Kidney tubule cell (primary cell): Measurements from ENCODE around the gene SEC14L2.
"Not testable (repeated sequence)": the region's sequence is repeated elsewhere in the genome, so short reads cannot be mapped to it uniquely, and the experiment has no call there.

Source experiments
- DNase-seq: peaks from one replicate; pipeline ENCODE4 v3.0.0-alpha.2; 2018; ENCODE audit warnings: low spot score

Gene SEC14L2

DNA sequence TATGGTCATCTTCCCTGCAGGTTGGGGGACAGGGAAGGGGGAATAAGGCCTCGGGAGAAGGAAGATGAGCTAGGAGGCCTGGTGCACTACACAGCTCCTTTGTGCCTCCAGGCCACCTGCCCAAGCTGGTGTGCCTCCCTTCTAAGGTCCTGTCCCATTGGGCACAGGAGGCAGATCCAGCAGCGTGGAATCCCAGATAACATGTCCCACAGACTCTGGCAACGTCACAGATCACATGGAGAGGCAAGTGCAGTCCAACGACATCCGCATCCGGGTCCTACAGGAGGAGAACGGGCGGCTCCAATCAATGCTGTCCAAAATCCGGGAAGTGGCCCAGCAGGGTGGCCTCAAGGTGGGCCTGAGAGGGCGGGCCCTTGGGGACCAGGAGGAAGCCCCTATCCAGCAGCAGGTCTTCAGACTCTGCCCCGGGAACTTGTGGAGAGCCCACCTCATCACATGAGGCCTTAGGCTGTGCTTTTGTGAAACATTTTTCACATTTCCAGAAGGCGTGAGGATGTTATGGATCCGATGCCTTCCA is 21.4 kb upstream of the SEC14L2 start:
- no peak for DNase-seq

GRCh38 chr22:30380011-30380410 is 16.8 kb upstream of the SEC14L2 start:
- DNase-seq: no peak

DNA sequence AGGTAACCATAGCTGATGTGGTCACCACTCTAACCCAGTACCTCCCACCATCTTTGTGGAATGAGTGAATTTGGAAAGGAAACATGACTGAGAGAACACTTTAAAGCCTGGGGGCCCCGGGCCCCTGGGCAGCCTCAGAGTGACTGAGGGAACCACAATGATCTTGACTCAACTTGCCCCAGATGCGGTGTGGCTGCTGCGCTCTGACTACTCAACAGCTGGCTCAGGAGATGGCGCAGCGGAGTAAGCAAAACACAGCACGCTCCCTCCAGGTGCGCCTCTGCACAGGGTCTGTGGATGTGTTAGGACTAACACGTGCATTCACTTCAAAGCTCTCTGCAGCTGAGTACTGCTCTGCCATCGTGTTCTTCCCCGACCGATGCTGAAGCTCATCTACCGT is 15.6 kb upstream of the SEC14L2 start:
- no peak for DNase-seq

DNA sequence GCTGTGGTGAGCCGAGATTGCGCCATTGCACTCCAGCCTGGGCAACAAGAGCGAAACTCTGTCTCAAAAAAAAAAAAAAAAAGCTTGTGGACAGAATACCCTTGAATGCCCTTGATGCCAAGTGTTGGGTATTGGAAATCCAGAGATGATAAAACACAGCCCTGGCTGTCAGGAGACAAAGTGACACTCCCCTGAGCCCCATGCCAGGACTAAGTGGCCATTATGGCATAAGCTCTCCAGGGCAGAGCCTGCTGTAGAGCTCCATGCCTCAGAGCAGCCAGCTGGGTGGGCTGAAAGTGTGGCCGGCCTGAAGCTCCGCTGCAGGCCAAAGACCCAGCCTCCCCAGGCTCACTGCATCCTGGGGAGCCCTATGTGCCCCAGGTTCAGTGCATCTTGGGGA is 14.5 kb upstream of the SEC14L2 start:
- DNase-seq: no peak

DNA sequence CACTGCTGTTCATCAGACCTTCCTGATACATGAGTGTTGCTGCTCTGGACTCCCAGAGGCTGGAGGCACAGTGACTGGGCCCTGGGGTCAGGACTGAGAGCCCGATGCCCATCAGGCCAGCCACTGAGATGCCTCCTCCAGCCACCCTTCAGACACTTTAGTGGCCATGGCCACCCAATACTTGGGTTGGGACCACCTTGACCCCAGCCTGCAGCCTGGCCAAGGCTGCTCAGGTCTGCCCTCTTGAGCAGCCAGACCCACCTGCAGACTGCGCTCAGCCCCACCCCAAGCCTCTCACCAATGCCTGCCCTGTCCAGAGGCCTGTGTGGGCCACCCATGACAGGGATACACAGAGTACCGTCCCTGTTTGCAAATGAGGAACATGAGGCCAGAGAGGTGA is 13.8 kb upstream of the SEC14L2 start:
- no peak for DNase-seq

GRCh38 chr22:30385942-30386341 is 10.9 kb upstream of the SEC14L2 start:
- DNase-seq: no peak

DNA sequence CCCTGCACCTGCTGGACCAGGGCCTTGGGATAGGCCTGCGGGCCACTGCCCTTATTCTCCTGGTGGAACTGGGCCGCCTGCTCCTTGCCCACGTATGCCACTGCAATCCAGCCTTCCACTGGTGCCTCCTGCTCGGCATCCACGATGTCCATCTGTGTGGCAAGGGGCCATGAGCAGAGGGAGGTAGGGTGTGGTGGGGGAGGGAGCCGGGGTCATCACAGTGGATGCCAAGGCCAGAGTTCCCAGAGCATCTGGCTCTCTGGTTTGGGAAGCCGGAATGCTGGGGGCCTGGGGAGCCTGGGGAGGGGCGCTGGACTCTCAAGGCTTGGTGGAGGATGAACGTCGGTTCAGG is 10.2 kb upstream of the SEC14L2 start:
- DNase-seq: no peak

GRCh38 chr22:30386960-30387827 is 9.6 kb upstream of the SEC14L2 start, which contains the start of gene RNF215:
RNF215 (minus strand) TSS chr22:30387411; CDS start chr22:30387313, 98 bp downstream.
- peak; percentile 85 for DNase-seq

- DNase-seq: peak; percentile 81
These were observed 5.7 kb upstream of the SEC14L2 start for GRCh38 chr22:30390974-30391691.

GRCh38 chr22:30392661-30393321 is 4.0 kb upstream of the SEC14L2 start:
- peak; percentile 39 for DNase-seq

GRCh38 chr22:30393322-30393680 is 3.5 kb upstream of the SEC14L2 start:
- DNase-seq: no peak

DNA sequence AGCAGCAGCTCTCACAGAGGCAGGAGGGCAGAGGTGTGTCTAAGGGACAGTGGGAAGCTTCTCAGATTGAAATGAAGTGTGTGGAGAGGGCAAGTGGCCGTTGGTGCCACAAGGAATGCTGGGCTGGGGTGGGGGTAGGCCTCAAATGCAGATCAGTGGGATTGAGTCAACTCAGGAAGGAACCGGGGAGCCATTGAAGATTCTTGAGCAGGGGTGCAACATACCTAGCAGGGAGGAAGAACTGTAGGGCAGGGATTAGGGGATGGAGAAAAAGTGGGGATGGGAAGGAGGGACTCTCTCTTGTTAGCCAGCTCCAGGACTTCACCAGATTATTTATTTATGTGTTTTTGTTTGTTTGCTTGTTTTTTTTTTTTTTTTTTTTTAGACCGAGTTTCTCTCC is 2.9 kb upstream of the SEC14L2 start:
- DNase-seq: no peak

DNA sequence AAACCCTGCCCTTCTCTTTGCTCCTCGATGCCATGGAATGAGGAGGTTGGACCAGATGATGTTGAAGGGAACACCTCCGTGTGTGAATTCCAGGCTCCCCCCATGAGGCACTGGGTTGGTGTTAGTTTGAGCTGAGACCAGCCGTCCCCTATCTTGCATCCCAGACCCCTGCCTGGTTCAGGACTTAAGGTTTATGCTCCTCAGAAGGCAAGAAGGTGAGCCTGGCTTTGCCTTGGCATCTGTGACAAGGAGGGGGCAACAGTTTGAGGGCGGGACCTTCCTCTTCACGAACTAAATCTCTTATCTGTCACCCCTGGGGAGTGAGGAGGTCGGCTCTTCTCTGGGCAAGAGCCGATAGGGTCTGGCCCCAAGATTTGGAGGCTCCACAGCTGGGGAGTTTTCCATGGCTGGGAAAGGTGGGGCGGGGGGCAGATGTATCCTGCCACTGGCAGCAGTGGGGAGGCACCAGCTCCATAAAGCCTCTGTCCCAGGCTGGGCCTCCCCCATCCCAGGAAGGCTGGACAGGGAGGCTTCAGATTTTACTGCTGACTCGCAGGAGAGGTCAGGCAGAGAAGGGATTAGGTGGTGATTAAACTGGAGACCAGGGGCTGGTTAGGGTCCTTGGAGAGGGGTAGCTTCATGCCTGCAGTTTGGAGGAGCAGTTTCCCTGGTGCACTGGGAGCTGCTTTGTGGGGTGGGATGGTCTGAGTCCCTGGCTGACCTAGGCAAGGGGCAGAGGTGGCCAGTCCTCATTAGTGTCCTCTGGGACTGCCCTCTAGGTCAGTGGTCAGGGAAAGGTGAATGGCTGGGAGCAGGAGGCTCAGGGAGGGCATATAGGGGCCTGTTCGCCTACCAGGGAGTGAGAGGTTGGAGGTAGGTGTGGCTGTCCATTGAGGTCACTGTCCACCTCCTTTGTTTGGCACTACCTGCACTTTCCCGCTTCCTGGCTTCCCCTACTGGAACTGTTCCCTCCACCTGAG is 1.1 kb downstream of the SEC14L2 start:
- no peak for DNase-seq

- DNase-seq: no peak
These were observed 2.2 kb downstream of the SEC14L2 start for GRCh38 chr22:30398685-30399680.

GRCh38 chr22:30399718-30400117 is 2.9 kb downstream of the SEC14L2 start:
- no peak for DNase-seq

DNA sequence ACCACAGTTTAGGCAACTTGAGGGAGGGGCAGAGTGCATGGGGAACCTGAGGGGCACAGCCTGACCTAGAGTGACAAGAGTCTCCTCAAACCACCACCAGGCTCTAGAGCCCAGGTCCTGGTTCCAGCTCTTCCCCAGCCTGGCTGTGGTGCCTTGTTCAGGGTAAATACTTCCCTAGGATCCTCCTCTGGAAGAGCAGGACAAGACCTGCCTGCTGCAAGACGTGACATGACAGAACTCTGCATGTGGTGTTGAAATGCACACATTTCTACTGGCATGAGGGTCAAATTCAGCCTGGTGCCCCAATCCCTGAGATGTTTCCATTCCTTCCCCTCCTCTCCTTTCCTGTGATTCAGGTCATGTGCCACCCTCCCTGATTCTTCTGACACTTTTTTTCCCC is 3.3 kb downstream of the SEC14L2 start:
- DNase-seq: no peak

- DNase-seq: not testable (repeated sequence)
These were observed 4.2 kb downstream of the SEC14L2 start for GRCh38 chr22:30401024-30401423.

- no peak for DNase-seq
These were observed 5.4 kb downstream of the SEC14L2 start for GRCh38 chr22:30402028-30402765.

DNA sequence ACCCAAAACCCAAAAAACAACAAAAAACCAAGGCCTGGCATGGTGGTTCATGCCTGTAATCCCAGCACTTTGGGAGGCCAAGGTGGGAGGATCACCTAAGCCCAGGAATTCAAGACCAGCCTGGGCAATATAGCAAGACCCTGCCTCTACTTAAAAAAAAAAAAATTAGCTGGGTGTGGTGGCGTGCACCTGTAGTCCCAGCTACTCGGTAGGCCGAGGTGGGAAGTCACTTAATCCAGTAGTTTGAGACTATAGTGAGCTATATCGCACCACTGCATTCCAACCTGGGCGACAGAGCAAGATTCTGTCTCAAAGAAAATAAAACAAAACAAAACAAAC is 5.9 kb downstream of the SEC14L2 start:
- DNase-seq: not testable (repeated sequence)

DNA sequence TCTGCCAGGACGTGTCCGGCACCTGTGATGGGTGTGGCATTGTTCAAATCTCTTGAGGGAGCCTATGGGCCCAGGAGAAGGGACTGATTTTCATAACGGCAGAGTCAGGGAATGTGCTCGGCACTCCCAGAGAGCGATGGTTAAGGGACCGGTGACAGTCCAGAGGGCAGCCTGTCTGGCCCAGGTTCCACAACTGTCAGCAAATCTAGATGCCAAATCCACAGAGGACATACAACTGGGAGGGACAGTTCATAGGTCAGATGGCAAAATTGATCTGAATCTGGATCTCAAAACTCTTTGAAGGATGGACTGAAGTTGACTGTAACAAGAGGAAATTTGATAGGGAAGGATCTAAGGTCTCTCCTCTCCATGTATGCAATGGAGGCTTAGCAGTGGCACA is 7.5 kb downstream of the SEC14L2 start:
- no peak for DNase-seq
